DOHH2 (cell line): ENCODE results near the gene CTBS.

ENCODE experiments used
- H3F3A ChIP-seq: fragments of 200-600 bp; sonication (generic), shearing (Covaris generic); 2 replicates; pipeline ENCODE4 v1.6.0; 2016; ENCODE audit warnings: antibody characterized with exemption, mild to moderate bottlenecking; ENCODE audit not compliant: control insufficient read depth, insufficient read depth
- H3K27ac ChIP-seq: fragments of 200-600 bp; sonication (generic); 2 replicates; pipeline ENCODE4 v1.5.1; 2014; ENCODE audit warnings: low read depth, mild to moderate bottlenecking, low read length, moderate library complexity
- H3K27me3 ChIP-seq: fragments of 200-600 bp; sonication (generic); 2 replicates; pipeline ENCODE4 v1.6.1; 2014; ENCODE audit warnings: mild to moderate bottlenecking, low read length, mixed read lengths; ENCODE audit not compliant: control insufficient read depth
- H3K36me3 ChIP-seq: fragments of 200-600 bp; sonication (generic); 2 replicates; pipeline ENCODE4 v1.6.1; 2014; ENCODE audit warnings: mild to moderate bottlenecking, low read length, moderate library complexity, mixed read lengths; ENCODE audit not compliant: control insufficient read depth
- H3K4me1 ChIP-seq: fragments of 200-600 bp; sonication (generic); 2 replicates; pipeline ENCODE4 v1.6.1; 2014; ENCODE audit warnings: mild to moderate bottlenecking, low read length, mixed read lengths; ENCODE audit not compliant: control insufficient read depth
- H3K4me2 ChIP-seq: fragments of 200-600 bp; sonication (generic); 2 replicates; pipeline ENCODE4 v1.6.0; 2014; ENCODE audit warnings: mild to moderate bottlenecking, low read length, moderate library complexity
- H3K4me3 ChIP-seq: fragments of 200-600 bp; sonication (generic); 2 replicates; pipeline ENCODE4 v1.5.1; 2014; ENCODE audit warnings: mild to moderate bottlenecking, low read length, mixed read lengths
- H3K79me2 ChIP-seq: fragments of 200-600 bp; sonication (generic); 2 replicates; pipeline ENCODE4 v1.6.1; 2014; ENCODE audit warnings: mild to moderate bottlenecking, low read length, mixed read lengths; ENCODE audit not compliant: control insufficient read depth
- H3K9me2 ChIP-seq: fragments of 200-600 bp; sonication (generic); replicated peaks from 2 replicates; pipeline ENCODE4 v1.6.1; 2014; ENCODE audit warnings: mild to moderate bottlenecking, low read length, mixed read lengths; ENCODE audit not compliant: control insufficient read depth
- H3K9me3 ChIP-seq: fragments of 200-600 bp; sonication (generic); 2 replicates; pipeline ENCODE4 v1.6.1; 2014; ENCODE audit warnings: antibody characterized with exemption, low read length, mixed read lengths; ENCODE audit not compliant: control insufficient read depth, insufficient read depth
- H4K20me1 ChIP-seq: fragments of 200-600 bp; sonication (generic); 2 replicates; pipeline ENCODE4 v1.6.0; 2014; ENCODE audit warnings: low read depth, mild to moderate bottlenecking, antibody characterized with exemption, low read length, moderate library complexity; ENCODE audit not compliant: control insufficient read depth, insufficient read depth
- EZH2phosphoT487 ChIP-seq: fragments of 200-600 bp; sonication (generic); IDR thresholded peaks from 2 replicates; pipeline ENCODE4 v1.6.1; 2017; ENCODE audit warnings: borderline replicate concordance, mild to moderate bottlenecking, antibody characterized with exemption, low read length, moderate library complexity, mixed read lengths
- TF ChIP-seq, protein P1 (sequence below): fragments of 200-600 bp; sonication (generic); IDR thresholded peaks from one replicate; pipeline ENCODE4 v1.5.1; 2014; ENCODE audit warnings: antibody characterized with exemption, mild to moderate bottlenecking, low read depth, low read length; ENCODE audit not compliant: poor library complexity, severe bottlenecking

CTBS gene

GRCh38 chr1:84585803-84586202 lies 11.6 kb upstream of the CTBS start:
- Histone ChIP-seq H3K27ac (no peak overlapping the region), H3F3A (no peaks in the 10 kb centered on the region), H3K79me2 (no peaks in the 10 kb centered on the region), H3K9me2 (no peaks in the 10 kb centered on the region), H3K36me3 (no peaks in the 10 kb centered on the region), H4K20me1 (no peaks in the 10 kb centered on the region), H3K4me2 (no peak overlapping the region), H3K9me3 (peaks cover 6% of the 10 kb centered on the region; the same call in 1 of the 2 replicates), H3K4me3 (no peak overlapping the region), H3K4me1 (peaks cover 15% of the 10 kb centered on the region), H3K27me3 (no peaks in the 10 kb centered on the region)
- no peak for TF ChIP-seq EZH2phosphoT487
- TF ChIP-seq, protein P1, sequence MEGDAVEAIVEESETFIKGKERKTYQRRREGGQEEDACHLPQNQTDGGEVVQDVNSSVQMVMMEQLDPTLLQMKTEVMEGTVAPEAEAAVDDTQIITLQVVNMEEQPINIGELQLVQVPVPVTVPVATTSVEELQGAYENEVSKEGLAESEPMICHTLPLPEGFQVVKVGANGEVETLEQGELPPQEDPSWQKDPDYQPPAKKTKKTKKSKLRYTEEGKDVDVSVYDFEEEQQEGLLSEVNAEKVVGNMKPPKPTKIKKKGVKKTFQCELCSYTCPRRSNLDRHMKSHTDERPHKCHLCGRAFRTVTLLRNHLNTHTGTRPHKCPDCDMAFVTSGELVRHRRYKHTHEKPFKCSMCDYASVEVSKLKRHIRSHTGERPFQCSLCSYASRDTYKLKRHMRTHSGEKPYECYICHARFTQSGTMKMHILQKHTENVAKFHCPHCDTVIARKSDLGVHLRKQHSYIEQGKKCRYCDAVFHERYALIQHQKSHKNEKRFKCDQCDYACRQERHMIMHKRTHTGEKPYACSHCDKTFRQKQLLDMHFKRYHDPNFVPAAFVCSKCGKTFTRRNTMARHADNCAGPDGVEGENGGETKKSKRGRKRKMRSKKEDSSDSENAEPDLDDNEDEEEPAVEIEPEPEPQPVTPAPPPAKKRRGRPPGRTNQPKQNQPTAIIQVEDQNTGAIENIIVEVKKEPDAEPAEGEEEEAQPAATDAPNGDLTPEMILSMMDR = no peak

- no peak overlapping the region for H3K27ac ChIP-seq
- no peaks in the 10 kb centered on the region for H3K36me3 ChIP-seq
- H3K4me1 ChIP-seq = peaks cover 15% of the 10 kb centered on the region
- TF ChIP-seq EZH2phosphoT487 = no peak
- TF ChIP-seq, protein P1 = no peak
- H3K79me2 ChIP-seq = no peaks in the 10 kb centered on the region
- H3F3A ChIP-seq = no peaks in the 10 kb centered on the region
- no peak overlapping the region for H3K4me2 ChIP-seq
- H4K20me1 ChIP-seq = no peaks in the 10 kb centered on the region
- no peak overlapping the region for H3K4me3 ChIP-seq
- H3K9me2 ChIP-seq = no peaks in the 10 kb centered on the region
- peaks cover 6% of the 10 kb centered on the region; the same call in 1 of the 2 replicates for H3K9me3 ChIP-seq
- H3K27me3 ChIP-seq = no peaks in the 10 kb centered on the region
Measured at GRCh38 chr1:84584126-84584525, 9.9 kb upstream of the CTBS start.

GRCh38 chr1:84583648-84584047 lies 9.4 kb upstream of the CTBS start:
- Histone ChIP-seq H3K4me3 (no peak overlapping the region), H3K4me1 (peaks cover 15% of the 10 kb centered on the region), H3K27me3 (no peaks in the 10 kb centered on the region), H3K4me2 (no peak overlapping the region), H3F3A (no peaks in the 10 kb centered on the region), H3K36me3 (no peaks in the 10 kb centered on the region), H3K79me2 (no peaks in the 10 kb centered on the region), H3K9me3 (peaks cover 6% of the 10 kb centered on the region; the same call in 1 of the 2 replicates), H3K9me2 (no peaks in the 10 kb centered on the region), H3K27ac (no peak overlapping the region), H4K20me1 (no peaks in the 10 kb centered on the region)
- TF ChIP-seq, protein P1 = no peak
